Left renal pelvis (tissue), 4 donors: ENCODE measurements around the gene BTBD16. TPM values are rescaled to one million over a fixed set of nuclear protein-coding genes. Genes with fewer than 3 reads are reported as not detected.

Source experiments
- DNase-seq, 4 donors: peaks; one replicate each; pipeline ENCODE4 v3.0.0-alpha.2; 2013; ENCODE audit warnings: low read depth in 4 of 4, low spot score in 3 of 4
- polyA plus RNA-seq, 4 donors: library from polyadenylated mRNA; unstranded; fragments of 120-200 nt; gene quantifications; one replicate each; pipeline ENCODE4 v1.2.1, GENCODE V29; 2013; ENCODE audit not compliant: insufficient read length in 4 of 4

The BTBD16 gene
- polyA plus RNA-seq, 4 donors, result 0.08 to 2.0 (median 0.88) TPM

DNA sequence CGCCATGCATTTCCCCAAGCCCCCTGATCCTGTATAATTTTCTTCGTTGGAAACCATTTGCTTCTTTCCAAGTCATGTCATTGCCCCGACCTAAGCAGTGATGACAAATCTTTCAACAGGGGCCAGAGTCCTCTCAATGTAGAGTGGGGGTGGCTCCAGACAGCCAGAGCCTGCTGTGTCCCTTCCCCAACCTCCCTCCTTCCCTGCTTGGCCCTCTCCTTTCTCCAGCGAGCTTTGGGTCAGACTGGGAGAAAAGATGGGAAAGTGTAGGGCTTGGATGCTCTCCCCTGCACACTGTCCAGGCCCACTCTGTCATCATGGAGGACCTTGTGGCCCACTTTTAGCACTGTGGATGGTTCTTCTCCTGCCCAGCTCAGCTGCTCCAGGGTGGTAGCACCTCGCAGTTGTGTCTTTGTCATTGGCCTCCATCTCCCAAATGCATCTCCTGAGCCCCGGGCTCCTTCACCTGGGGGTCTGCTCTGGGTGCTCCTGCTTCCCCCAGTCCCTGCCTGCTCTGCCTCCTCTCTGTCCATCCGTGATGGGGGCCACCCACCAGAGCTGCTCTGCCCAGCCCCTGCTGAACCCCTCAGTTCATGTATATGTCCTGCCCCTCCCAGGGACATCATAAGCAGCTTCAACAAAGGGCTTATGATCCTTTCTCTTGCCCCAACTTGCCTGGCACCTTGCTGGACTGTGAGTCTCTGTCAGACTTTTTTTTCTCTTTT lies 37.5 kb downstream of the BTBD16 start:
- no peak for DNase-seq

GRCh38 chr10:122310311-122311050 lies 39.4 kb downstream of the BTBD16 start:
- DNase-seq, result no peak

GRCh38 chr10:122311051-122311410 lies 39.9 kb downstream of the BTBD16 start:
- DNase-seq, result no peak

- DNase-seq, result no peak
These were observed 40.6 kb downstream of the BTBD16 start for GRCh38 chr10:122311716-122312115.

DNA sequence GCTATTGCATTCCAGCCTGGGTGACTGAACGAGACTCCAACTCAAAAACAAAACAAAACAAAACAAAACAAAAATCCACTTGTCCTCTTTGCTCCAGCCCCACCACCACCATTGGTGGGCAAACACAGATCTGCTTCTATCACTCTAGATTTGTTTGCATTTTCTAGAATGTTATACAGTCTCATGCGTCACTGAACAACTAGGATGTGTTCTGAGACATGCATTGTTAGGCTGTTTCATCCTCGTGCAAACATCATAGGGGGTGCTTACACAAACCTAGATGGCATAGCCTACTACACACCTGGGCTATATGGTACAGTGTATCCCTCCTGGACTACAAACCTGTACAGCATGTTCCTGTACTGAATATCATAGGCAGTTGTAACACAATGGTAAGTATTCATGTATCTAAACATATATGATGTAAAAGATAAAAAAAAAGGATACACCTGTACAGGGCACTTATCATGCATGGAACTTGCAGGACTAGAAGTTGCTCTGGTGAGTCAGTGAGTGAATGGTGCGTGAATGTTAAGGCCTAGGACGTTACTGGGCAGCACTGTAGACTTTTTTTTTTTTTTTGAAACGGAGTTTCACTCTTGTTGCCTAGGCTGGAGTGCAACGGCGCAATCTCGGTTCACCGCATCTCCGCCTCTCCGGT lies 45.3 kb downstream of the BTBD16 start:
- no peak for DNase-seq

DNA sequence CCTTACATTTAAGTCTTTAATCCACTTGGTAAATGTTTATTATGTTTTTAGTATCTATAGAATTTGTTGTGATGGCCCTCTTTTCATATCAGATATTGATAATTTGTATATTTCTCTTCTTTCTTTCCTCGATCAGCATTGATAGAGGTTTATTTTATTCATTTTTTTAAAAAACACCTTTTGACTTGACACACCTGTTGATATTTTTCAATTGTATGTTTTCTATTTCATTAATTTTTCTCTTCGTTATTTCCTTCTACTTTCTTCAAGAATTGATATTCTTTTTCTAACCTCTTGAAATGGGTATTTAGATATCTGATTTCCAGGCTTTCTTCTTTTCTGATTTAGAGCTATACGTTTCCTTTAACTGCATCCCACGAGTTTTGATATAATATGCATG lies 50.9 kb downstream of the BTBD16 start:
- DNase-seq, result no peak

DNA sequence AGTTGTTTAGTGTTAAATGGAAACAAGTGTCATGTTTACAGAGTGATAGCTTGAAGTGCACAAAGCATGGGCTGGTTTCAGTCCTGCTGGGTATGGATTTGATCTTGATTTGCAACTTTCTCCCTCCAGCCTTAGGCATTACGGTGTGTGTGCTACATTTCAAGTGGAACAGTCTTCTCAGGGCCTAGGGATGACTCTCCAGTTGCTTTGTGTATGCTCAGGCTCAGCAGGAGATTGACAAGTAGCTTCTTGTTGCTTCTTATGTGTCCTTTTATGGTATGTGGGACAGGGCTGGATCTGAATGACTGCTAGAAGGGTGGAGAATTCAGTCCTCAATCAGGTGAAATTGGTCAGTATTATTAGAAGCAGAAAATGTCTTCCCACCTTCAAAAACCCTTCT lies 52.1 kb downstream of the BTBD16 start:
- DNase-seq, result no peak

DNA sequence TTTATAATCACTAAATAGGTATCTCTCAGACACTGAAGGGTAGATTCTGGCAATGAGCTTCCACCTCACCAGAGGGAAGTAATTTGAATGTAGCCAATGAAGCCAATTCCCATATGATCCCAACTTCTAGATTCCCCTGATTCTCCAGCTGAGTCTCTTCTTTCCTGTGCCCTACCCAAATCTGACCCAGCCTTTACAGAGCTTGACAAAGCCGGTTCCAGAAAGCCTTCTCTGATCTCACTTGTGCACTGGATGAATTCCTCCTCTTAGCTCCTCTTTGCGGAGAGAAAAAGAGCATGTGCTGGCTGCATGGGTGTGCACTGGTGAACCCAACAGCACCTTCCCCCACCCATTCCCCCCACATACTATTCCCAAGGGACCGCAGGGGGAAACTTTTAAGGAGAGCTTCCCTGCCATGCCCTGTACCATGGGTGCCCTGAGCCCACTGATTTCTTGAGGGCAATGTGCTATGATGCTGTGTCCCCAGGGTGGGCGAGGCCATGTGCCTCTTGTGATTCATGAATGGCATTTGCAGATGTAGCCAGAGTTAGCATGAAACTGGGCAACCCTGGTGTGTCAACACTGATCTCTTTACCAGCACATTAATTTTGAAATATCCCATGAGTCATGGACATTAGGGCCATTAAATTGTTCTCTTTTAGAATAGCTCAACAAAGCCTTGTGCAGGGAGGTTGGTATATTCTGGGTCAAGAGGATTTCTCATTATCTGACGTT lies 53.0 kb downstream of the BTBD16 start:
- no peak for DNase-seq

- no peak for DNase-seq
These were observed 54.1 kb downstream of the BTBD16 start for GRCh38 chr10:122325235-122325634.

DNA sequence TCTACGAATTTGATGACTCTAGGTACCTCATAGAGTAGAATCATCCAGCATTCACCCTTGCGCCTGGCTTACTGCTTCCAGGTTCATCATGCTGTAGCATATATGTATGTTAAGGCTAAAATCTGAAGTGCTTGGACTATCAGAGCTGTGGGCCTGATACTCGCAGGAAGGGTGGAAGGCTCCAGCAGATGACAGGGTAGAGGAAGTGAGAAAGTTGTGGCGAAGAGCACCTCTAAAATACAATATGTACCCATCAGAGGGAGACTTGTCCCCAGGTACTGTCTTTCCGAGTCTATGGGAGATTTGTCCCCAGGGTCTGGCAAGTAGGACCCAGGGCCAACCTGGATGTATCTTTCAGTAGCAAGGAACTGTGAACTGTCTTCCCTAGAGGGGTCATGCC lies 55.3 kb downstream of the BTBD16 start:
- no peak for DNase-seq

DNA sequence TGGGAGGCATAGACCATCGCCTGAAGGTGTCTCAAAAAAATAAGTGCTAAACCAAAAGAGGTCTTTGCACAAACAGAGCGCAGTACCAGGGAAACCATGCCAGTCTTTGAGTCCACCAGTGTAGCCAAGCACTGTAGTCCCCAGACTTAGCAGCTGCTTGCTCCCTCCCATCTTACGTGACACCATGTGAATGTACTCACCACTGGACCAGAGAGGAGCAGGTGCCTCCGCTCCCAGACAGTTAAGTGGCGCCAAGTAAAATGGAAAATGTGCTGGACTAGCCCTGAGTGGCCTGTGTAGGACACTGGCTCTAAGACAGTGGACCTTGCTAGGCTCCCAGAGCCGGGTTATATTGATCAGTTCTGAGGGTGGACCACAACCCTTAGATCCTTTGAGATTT lies 55.7 kb downstream of the BTBD16 start:
- DNase-seq, result no peak

DNA sequence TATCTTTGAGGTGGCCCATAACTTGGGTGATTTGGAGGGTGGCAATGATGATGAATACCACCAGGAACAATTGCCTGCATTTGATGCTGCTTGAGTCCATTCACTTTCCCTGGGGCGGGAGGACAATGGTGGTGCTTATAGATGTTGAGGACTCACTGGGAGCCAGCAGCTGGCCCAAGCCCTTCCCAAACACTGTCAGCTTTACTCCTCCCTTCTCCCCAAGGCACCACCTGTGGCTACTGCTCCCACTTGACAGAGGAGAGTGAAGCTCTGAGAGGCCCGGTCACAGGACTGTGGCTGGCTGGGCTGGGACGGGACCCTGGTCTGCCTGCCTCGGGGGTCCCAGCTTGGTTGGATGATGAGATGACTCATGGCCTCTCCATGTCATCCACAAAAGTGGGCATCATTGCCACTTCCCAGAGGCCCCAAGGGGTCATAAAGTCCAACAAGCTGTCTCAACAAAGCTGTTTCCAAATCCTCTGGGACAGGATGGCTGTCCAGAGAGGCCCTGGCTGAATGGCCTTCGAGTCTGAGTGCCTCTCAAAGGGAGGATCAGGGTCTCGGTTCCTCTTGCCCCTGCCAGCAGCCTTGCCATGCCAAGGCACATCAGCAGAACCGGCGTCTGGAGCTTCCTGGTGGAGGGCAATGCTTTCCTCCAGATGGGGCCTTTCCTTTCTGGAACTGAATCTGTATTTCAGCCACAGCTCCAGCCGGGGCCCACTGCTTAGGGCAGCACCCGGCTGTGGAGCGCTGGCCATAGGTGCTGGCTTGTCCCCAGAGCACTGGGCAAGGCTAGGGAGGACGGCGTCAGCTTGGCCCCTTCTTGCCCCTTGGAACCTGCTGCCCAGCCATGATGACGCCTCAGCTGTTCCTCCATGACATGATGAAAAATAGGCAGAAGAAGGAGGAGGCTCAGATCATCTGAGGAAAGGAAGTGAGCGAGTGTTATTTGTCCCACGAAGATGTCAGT lies 56.4 kb downstream of the BTBD16 start:
- DNase-seq, result no peak

DNA sequence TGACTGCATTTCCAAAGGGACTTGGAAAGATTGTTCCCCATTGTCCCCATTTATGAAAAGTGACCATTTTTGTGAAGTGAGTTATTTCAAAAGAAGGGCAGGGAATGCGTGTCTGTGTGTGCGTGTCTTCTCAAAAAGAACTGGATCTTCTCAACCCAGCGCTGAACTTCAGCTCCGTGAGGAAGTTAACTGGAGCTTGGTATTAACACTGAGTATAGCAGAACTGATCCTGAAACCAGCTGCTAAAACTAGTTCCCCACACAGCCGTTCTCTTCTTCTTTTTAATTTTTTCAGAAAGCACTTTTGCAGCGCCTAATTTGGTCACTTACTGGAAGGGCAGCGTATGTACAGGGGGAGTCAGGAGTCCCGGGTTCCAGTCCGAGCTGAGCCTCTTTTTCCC lies 57.6 kb downstream of the BTBD16 start:
- no peak for DNase-seq

DNA sequence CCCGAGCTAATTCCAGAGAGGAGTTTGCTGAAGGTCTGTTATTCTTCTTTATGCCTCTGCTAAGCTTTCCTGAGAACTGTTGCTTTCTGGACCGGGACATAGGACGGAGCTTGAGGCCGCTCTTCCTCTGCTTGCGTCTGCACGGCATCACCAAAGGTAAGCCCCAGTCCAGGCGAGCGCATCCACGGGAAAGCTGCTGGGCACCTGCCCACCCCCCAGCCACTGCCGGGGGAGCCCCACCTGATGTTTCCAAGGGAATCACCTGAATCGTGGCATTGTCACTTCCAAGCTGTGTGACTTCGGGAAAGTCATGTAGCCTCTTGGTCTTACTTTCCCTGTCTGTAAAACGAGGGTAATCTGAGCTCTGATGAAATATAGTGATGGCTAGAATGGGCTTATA lies 58.3 kb downstream of the BTBD16 start:
- no peak for DNase-seq

- DNase-seq, result no peak
These were observed 60.0 kb downstream of the BTBD16 start for GRCh38 chr10:122331100-122331499.

- no peak for DNase-seq
These were observed 60.7 kb downstream of the BTBD16 start for GRCh38 chr10:122331615-122332446.

DNA sequence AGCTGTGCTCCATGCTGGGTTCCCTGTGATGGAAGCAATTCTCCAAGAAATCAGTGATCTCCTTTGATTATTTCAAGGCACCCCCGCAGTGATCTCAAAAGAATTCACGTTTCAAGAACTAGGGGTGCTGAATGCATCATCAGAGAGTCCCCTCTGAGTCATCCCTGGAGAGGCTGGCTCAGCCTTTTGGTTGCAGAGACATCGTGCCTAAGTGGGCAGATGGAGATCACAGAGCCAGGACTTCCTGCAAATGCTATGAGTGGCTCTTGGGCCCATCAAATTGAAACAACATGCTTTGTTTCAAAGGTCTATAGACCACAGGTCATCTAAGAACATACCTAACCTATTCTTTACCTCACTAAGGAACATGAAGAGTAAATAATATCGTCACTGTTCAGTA lies 61.9 kb downstream of the BTBD16 start:
- no peak for DNase-seq

DNA sequence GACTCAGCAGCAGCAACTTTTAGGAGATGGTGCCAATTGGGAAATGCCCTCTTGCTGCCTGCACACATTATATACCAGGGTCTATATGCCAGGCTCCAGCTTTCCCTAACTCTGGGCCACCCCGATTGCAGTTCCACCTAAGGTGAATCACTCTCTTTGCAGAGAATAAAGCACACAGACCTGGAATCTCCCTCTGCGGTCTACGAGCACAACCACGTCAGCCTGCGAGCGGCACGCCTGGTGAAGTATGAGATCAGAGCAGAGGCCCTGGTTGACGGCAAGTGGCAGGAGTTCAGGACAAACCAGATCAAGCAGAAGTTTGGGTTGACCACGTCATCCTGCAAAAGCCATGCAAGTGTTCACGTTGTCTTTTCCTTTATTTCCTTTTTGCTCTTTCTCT lies 65.2 kb downstream of the BTBD16 start:
- DNase-seq, result no peak

- no peak for DNase-seq
These were observed 65.9 kb downstream of the BTBD16 start for GRCh38 chr10:122336961-122337360.
